ENCODE results near the gene IRX5.

The IRX5 gene

DNA sequence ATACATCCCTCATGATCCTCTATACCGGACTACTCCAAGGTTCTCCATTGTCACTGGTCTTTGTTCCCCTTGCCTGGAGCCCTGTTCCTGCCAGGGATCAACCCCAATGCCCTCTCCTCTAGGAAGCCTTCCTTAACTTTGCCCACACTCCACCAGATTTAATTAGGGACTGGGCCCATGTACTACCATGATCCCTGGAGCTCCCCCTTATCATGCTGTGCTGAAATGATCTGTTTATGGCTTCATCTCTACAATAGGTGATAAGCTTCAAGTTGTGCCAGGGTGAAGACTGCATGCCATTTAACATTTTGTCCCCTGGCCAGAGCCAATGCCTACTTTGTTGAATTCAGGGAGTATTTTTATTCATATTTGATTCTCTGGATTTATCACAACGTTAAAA, 17.9 kb upstream of the IRX5 start:
- no peak overlapping the region for H3K4me3 ChIP-seq (ENCODE audit: low read depth, low read length)
- DNase-seq (ENCODE audit: low read depth), result no peak
- TF ChIP-seq MYC (IDR thresholded peaks at IDR 0.05; ENCODE audit: low read depth, low read length) (no peak), MAX (IDR thresholded peaks at IDR 0.05; ENCODE audit: low read depth, low read length) (no peak), POLR2A (IDR thresholded peaks at IDR 0.05; ENCODE audit: extremely low read depth, insufficient read length) (no peak)
- TF ChIP-seq, protein P1, sequence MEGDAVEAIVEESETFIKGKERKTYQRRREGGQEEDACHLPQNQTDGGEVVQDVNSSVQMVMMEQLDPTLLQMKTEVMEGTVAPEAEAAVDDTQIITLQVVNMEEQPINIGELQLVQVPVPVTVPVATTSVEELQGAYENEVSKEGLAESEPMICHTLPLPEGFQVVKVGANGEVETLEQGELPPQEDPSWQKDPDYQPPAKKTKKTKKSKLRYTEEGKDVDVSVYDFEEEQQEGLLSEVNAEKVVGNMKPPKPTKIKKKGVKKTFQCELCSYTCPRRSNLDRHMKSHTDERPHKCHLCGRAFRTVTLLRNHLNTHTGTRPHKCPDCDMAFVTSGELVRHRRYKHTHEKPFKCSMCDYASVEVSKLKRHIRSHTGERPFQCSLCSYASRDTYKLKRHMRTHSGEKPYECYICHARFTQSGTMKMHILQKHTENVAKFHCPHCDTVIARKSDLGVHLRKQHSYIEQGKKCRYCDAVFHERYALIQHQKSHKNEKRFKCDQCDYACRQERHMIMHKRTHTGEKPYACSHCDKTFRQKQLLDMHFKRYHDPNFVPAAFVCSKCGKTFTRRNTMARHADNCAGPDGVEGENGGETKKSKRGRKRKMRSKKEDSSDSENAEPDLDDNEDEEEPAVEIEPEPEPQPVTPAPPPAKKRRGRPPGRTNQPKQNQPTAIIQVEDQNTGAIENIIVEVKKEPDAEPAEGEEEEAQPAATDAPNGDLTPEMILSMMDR (IDR thresholded peaks at IDR 0.05; ENCODE audit: low read depth, low read length), result no peak

GRCh38 chr16:54921206-54921824, 9.3 kb upstream of the IRX5 start:
- no peak overlapping the region for H3K4me3 ChIP-seq (ENCODE audit: low read depth, low read length)
- DNase-seq (ENCODE audit: low read depth), result peak; percentile 57
- TF ChIP-seq, protein P1 (IDR thresholded peaks at IDR 0.05; ENCODE audit: low read depth, low read length), result no peak
- TF ChIP-seq POLR2A (IDR thresholded peaks at IDR 0.05; ENCODE audit: extremely low read depth, insufficient read length) (no peak), MYC (IDR thresholded peaks at IDR 0.05; ENCODE audit: low read depth, low read length) (no peak), MAX (IDR thresholded peaks at IDR 0.05; ENCODE audit: low read depth, low read length) (no peak)

DNA sequence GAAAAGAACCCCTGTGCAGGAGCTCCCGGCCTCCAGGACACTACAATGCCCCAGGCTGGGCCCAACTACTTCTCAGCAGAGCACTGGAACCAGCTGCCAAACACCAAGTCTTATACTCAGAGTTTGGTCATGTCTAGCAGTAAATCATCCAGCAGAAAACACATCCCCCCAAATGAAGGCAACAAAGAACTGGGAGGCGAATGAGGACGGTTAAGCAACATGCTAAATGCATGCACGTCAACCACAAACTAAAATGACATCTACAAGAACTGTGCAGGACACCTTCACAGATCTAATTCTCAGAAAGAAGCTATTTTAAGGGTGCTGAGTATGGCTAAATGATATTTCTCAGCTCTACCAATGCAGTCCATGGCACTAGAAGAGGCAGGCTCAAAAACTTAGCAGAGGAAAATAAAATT, 7.6 kb upstream of the IRX5 start:
- no peak overlapping the region for H3K4me3 ChIP-seq (ENCODE audit: low read depth, low read length)
- TF ChIP-seq MAX (IDR thresholded peaks at IDR 0.05; ENCODE audit: low read depth, low read length) (no peak), MYC (IDR thresholded peaks at IDR 0.05; ENCODE audit: low read depth, low read length) (no peak), POLR2A (IDR thresholded peaks at IDR 0.05; ENCODE audit: extremely low read depth, insufficient read length) (no peak)
- TF ChIP-seq, protein P1 (IDR thresholded peaks at IDR 0.05; ENCODE audit: low read depth, low read length), result no peak
- peak; percentile 67 for DNase-seq (ENCODE audit: low read depth)

DNA sequence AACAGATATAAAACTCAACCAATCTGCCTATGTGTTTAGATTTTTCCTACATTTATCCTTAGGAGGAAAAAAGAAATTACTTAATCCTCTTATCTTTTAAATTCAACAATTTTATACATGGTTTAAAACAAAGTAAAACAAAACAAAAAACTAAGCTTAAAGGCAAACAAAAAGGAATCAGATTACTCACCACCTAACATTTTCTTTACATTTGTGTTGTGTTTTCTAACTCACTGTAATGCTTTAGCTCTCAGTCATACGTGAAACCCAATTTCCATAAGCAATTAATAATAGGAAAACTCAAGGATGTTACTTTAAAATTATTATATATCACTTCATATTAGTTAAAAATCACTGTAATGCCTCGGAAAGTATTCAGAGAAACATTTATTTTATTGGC, 6.7 kb upstream of the IRX5 start:
- no peak overlapping the region for H3K4me3 ChIP-seq (ENCODE audit: low read depth, low read length)
- TF ChIP-seq POLR2A (IDR thresholded peaks at IDR 0.05; ENCODE audit: extremely low read depth, insufficient read length), result no peak
- TF ChIP-seq, protein P1 (IDR thresholded peaks at IDR 0.05; ENCODE audit: low read depth, low read length), result no peak
- no peak for TF ChIP-seq MAX (IDR thresholded peaks at IDR 0.05; ENCODE audit: low read depth, low read length)
- TF ChIP-seq MYC (IDR thresholded peaks at IDR 0.05; ENCODE audit: low read depth, low read length), result no peak

DNA sequence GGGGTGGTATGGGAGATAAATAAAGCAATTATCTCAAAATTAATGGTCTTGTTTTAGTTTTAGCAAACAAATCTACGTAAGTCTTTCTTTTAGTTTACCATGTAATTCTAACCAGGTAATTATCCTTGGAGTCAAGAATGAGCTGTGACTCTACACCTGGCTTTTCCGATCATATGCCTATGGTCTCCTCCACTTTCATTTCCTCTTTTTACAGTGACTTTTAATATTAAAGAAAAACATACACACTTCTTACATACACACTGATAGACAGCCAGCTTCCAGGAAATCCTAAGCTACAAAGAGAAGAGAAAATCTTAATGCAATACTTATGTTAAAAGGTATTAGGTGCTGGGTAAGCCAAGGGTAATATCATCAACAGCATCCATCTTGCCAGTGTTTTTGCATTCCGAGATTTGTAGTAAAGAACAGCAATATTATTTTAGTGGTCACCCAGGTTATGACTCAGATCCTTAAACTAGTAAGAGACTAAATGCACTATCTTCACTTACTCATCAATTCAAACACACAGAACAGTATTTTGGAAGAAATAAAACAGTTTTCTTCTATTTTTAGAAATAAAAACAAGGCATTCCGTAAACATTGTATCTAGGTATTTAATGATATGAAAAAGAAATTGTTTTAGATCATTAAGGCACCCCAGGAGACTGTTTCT, 4.4 kb upstream of the IRX5 start:
- H3K4me3 ChIP-seq (ENCODE audit: low read depth, low read length), result peak overlapping the region; percentile 85
- TF ChIP-seq MYC (IDR thresholded peaks at IDR 0.05; ENCODE audit: low read depth, low read length) (no peak), MAX (IDR thresholded peaks at IDR 0.05; ENCODE audit: low read depth, low read length) (no peak), POLR2A (IDR thresholded peaks at IDR 0.05; ENCODE audit: extremely low read depth, insufficient read length) (no peak)
- TF ChIP-seq, protein P1 (IDR thresholded peaks at IDR 0.05; ENCODE audit: low read depth, low read length), result no peak
- peak; percentile 54 for DNase-seq (ENCODE audit: low read depth)

More for the DNA sequence above, 6.7 kb upstream of the IRX5 start:
- no peak for DNase-seq (ENCODE audit: low read depth)

Data from NB4 (cell line).